HT1080 (cell line): ENCODE measurements around the gene STAMBP. TPM values are rescaled to one million over a fixed set of nuclear protein-coding genes. Genes with fewer than 3 reads are reported as not detected.

Source experiments
- total RNA-seq: library from RNA; depleted of rRNA; stranded (reverse); fragments of >200 nt; shearing (Covaris generic); gene quantifications from 2 replicates; pipeline ENCODE4 v1.2.3, GENCODE V29; 2014; rRNA removed

The STAMBP gene
- total RNA-seq, 1 experiment from 2014 or later = 52.8 TPM

Other genes with a start within 250 kb of the STAMBP start
- not detected in 2 replicates for gene NAT8, start 186.5 kb upstream of the STAMBP start, total RNA-seq
- 94.5 and 97.8 TPM in 2 replicates for gene TPRKB, start 91.6 kb upstream of the STAMBP start, total RNA-seq
- gene DUSP11, start 48.9 kb upstream of the STAMBP start, total RNA-seq = 38.0 and 49.5 TPM in 2 replicates
- gene C2orf78, start 44.8 kb upstream of the STAMBP start, total RNA-seq = not detected in 2 replicates
- gene ACTG2, start 64.0 kb downstream of the STAMBP start, total RNA-seq = not detected in 2 replicates
- gene DGUOK, start 97.9 kb downstream of the STAMBP start, total RNA-seq = 89.7 and 92.1 TPM in 2 replicates
- 3.1 and 4.4 TPM in 2 replicates for gene TET3, start 155.9 kb downstream of the STAMBP start, total RNA-seq